ENCODE results near the gene COBLL1.
A peak's percentile ranks its signal among the peaks of the same experiment; 100 is the strongest.

Gene COBLL1

GRCh38 chr2:164786787-164787186 is 54.8 kb downstream of the COBLL1 start:
- Histone ChIP-seq H3K27ac (no peak overlapping the region), H3K9me3 (ENCODE audit: severe bottlenecking) (no peaks in the 10 kb centered on the region), H3K4me3 (ENCODE audit: low read depth, low read length) (no peak overlapping the region), H3K36me3 (no peaks in the 10 kb centered on the region), H3K27me3 (ENCODE audit: insufficient read depth, low read depth, severe bottlenecking) (no peaks in the 10 kb centered on the region)
- no peak for DNase-seq
- TF ChIP-seq, protein P1, sequence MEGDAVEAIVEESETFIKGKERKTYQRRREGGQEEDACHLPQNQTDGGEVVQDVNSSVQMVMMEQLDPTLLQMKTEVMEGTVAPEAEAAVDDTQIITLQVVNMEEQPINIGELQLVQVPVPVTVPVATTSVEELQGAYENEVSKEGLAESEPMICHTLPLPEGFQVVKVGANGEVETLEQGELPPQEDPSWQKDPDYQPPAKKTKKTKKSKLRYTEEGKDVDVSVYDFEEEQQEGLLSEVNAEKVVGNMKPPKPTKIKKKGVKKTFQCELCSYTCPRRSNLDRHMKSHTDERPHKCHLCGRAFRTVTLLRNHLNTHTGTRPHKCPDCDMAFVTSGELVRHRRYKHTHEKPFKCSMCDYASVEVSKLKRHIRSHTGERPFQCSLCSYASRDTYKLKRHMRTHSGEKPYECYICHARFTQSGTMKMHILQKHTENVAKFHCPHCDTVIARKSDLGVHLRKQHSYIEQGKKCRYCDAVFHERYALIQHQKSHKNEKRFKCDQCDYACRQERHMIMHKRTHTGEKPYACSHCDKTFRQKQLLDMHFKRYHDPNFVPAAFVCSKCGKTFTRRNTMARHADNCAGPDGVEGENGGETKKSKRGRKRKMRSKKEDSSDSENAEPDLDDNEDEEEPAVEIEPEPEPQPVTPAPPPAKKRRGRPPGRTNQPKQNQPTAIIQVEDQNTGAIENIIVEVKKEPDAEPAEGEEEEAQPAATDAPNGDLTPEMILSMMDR (IDR thresholded peaks at IDR 0.05; ENCODE audit: low read depth, low read length): no peak

- H3K4me3 ChIP-seq (ENCODE audit: low read depth, low read length): no peak overlapping the region
- no peaks in the 10 kb centered on the region for H3K9me3 ChIP-seq (ENCODE audit: severe bottlenecking)
- no peaks in the 10 kb centered on the region for H3K27me3 ChIP-seq (ENCODE audit: insufficient read depth, low read depth, severe bottlenecking)
- TF ChIP-seq, protein P1 (IDR thresholded peaks at IDR 0.05; ENCODE audit: low read depth, low read length): no peak
- no peak overlapping the region for H3K27ac ChIP-seq
- H3K36me3 ChIP-seq: no peaks in the 10 kb centered on the region
- no peak for DNase-seq
Observed at GRCh38 chr2:164785457-164785856, 56.2 kb downstream of the COBLL1 start.

GRCh38 chr2:164784376-164784775 is 57.2 kb downstream of the COBLL1 start:
- DNase-seq: peak; percentile 26
- Histone ChIP-seq H3K27me3 (ENCODE audit: insufficient read depth, low read depth, severe bottlenecking) (no peaks in the 10 kb centered on the region), H3K9me3 (ENCODE audit: severe bottlenecking) (no peaks in the 10 kb centered on the region), H3K4me3 (ENCODE audit: low read depth, low read length) (no peak overlapping the region), H3K27ac (peak overlapping the region; percentile 21; the same call in 1 of the 2 replicates), H3K36me3 (no peaks in the 10 kb centered on the region)
- TF ChIP-seq, protein P1 (IDR thresholded peaks at IDR 0.05; ENCODE audit: low read depth, low read length): no peak

DNA sequence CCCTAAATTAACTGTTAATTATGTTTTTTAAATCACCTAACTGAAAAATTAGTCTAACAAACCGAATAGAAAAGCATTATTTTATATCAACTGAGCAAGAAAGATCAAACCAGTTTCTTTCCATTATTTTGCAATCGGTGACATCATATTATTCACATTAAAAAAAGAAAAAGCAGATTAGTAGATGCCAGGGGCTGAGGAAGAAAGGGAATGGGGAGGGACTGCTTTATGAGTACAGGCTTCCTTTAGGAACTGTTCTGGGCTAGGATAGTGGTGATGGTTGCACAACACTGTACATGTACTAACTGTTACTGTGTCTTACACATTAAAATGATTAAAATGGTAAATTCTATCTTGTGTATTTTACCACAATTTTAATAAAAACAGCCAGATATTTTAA is 59.3 kb downstream of the COBLL1 start:
- no peaks in the 10 kb centered on the region for H3K36me3 ChIP-seq
- no peak for DNase-seq

GRCh38 chr2:164781394-164781793 is 60.2 kb downstream of the COBLL1 start:
- no peak for DNase-seq
- Histone ChIP-seq H3K9me3 (ENCODE audit: severe bottlenecking) (no peaks in the 10 kb centered on the region), H3K27me3 (ENCODE audit: insufficient read depth, low read depth, severe bottlenecking) (no peaks in the 10 kb centered on the region), H3K36me3 (no peaks in the 10 kb centered on the region), H3K4me3 (ENCODE audit: low read depth, low read length) (no peak overlapping the region), H3K27ac (no peak overlapping the region)
- TF ChIP-seq, protein P1 (IDR thresholded peaks at IDR 0.05; ENCODE audit: low read depth, low read length): no peak

More for the DNA sequence above, 59.3 kb downstream of the COBLL1 start:
- Histone ChIP-seq H3K27me3 (ENCODE audit: insufficient read depth, low read depth, severe bottlenecking) (no peaks in the 10 kb centered on the region), H3K27ac (no peak overlapping the region), H3K9me3 (ENCODE audit: severe bottlenecking) (no peaks in the 10 kb centered on the region), H3K4me3 (ENCODE audit: low read depth, low read length) (no peak overlapping the region)
- TF ChIP-seq, protein P1 (IDR thresholded peaks at IDR 0.05; ENCODE audit: low read depth, low read length): no peak

DNA sequence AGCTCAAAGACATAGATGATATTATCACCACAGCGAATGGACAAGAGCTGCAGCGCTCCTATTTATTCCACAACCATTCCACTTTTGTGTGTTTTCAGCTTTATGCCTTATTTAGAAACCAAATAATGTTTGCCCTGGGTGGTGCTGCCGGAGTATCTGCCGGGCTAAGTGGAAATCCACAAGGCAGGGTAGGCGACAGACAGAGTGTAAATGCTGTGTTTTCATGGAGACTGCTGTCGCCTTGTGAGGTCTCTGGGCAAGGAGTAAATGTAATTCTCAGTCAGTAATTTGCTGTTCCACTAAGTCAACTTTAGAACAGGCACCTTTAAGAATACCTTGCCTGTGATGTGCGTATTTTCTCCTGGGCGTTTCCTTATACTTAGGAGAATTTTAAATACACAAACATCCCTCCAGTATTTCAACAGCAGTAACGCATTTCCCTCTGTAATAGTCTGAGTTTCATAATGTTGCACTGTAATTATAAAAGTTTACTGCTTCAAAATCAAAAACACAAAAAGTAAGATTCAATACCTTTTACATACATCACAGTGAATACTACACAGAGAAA is 60.9 kb downstream of the COBLL1 start:
- Histone ChIP-seq H3K4me3 (ENCODE audit: low read depth, low read length) (no peak overlapping the region), H3K27me3 (ENCODE audit: insufficient read depth, low read depth, severe bottlenecking) (no peaks in the 10 kb centered on the region), H3K36me3 (no peaks in the 10 kb centered on the region), H3K9me3 (ENCODE audit: severe bottlenecking) (no peaks in the 10 kb centered on the region), H3K27ac (no peak overlapping the region)
- no peak for DNase-seq
- TF ChIP-seq, protein P1 (IDR thresholded peaks at IDR 0.05; ENCODE audit: low read depth, low read length): no peak
